Measurements from ENCODE around the gene TMEM247. TPM values are rescaled to one million over a fixed set of nuclear protein-coding genes. Genes with fewer than 3 reads are reported as not detected.

The TMEM247 gene
- total RNA-seq, 4 donors from 2014 or later: not detected

GRCh38 chr2:46456789-46457188 lies 22.6 kb upstream of the TMEM247 start:
- no peak overlapping the region for H3K27ac ChIP-seq
- H3K9me3 ChIP-seq: no peaks in the 10 kb centered on the region
- no peak for DNase-seq
- TF ChIP-seq, protein P1, sequence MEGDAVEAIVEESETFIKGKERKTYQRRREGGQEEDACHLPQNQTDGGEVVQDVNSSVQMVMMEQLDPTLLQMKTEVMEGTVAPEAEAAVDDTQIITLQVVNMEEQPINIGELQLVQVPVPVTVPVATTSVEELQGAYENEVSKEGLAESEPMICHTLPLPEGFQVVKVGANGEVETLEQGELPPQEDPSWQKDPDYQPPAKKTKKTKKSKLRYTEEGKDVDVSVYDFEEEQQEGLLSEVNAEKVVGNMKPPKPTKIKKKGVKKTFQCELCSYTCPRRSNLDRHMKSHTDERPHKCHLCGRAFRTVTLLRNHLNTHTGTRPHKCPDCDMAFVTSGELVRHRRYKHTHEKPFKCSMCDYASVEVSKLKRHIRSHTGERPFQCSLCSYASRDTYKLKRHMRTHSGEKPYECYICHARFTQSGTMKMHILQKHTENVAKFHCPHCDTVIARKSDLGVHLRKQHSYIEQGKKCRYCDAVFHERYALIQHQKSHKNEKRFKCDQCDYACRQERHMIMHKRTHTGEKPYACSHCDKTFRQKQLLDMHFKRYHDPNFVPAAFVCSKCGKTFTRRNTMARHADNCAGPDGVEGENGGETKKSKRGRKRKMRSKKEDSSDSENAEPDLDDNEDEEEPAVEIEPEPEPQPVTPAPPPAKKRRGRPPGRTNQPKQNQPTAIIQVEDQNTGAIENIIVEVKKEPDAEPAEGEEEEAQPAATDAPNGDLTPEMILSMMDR (IDR thresholded peaks at IDR 0.05): no peak
- TF ChIP-seq POLR2A (IDR thresholded peaks at IDR 0.05): no peak
- H3K4me1 ChIP-seq: peaks cover 15 to 22% of the 10 kb centered on the region in 2 donors
- 95 to 96% methylated on average over 7 of the region's 7 CpGs for WGBS, 2 donors
- intact Hi-C loops (cut with DNase I): no loop called here
- H3K27me3 ChIP-seq: no peaks in the 10 kb centered on the region
- no peaks in the 10 kb centered on the region for H3K36me3 ChIP-seq
- no peak overlapping the region for H3K4me3 ChIP-seq (replicated peaks in 1 of 3)

GRCh38 chr2:46458763-46459500 lies 20.4 kb upstream of the TMEM247 start:
- Histone ChIP-seq H3K27ac (peak overlapping the region in 1 of 3 donors; percentile 66), H3K4me3 (replicated peaks in 1 of 3) (no peak overlapping the region), H3K27me3 (no peaks in the 10 kb centered on the region), H3K4me1 (peaks cover 15 to 22% of the 10 kb centered on the region in 2 donors), H3K9me3 (no peaks in the 10 kb centered on the region), H3K36me3 (no peaks in the 10 kb centered on the region)
- no peak for DNase-seq
- TF ChIP-seq POLR2A (IDR thresholded peaks at IDR 0.05): no peak
- TF ChIP-seq, protein P1 (IDR thresholded peaks at IDR 0.05): no peak
- 89% methylated on average over 8 to 9 of the region's 9 CpGs for WGBS, 2 donors
- intact Hi-C loops (cut with DNase I): no loop called here

DNA sequence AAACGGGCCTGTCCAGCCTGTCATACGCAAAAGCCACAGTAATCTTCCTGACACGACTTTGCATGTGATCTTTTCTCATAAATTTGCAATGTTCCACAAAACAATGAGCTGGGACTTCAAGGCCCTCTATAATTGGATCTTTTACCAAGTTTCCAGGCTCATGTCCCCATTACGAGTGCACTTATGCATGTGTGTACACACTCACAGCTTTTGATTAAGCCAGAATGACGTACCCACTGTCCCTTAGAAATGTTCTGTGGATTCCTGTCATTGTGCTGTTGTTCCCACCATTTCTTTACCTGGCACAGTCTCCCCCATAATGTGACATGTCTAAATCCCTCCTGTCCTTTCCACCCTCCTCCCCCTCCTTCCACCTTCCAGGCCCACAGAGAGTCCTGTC lies 19.7 kb upstream of the TMEM247 start:
- TF ChIP-seq POLR2A (IDR thresholded peaks at IDR 0.05): no peak
- TF ChIP-seq, protein P1 (IDR thresholded peaks at IDR 0.05): no peak
- DNase-seq: no peak
- peak overlapping the region in 2 of 3 donors; percentile 59 to 66 for H3K27ac ChIP-seq
- H3K4me1 ChIP-seq: peaks cover 15 to 22% of the 10 kb centered on the region in 2 donors
- no peaks in the 10 kb centered on the region for H3K27me3 ChIP-seq
- intact Hi-C loops (cut with DNase I): no loop called here
- 69 to 75% methylated on average over 5 of the region's 5 CpGs for WGBS, 2 donors
- no peak overlapping the region for H3K4me3 ChIP-seq (replicated peaks in 1 of 3)
- H3K9me3 ChIP-seq: no peaks in the 10 kb centered on the region
- no peaks in the 10 kb centered on the region for H3K36me3 ChIP-seq

DNA sequence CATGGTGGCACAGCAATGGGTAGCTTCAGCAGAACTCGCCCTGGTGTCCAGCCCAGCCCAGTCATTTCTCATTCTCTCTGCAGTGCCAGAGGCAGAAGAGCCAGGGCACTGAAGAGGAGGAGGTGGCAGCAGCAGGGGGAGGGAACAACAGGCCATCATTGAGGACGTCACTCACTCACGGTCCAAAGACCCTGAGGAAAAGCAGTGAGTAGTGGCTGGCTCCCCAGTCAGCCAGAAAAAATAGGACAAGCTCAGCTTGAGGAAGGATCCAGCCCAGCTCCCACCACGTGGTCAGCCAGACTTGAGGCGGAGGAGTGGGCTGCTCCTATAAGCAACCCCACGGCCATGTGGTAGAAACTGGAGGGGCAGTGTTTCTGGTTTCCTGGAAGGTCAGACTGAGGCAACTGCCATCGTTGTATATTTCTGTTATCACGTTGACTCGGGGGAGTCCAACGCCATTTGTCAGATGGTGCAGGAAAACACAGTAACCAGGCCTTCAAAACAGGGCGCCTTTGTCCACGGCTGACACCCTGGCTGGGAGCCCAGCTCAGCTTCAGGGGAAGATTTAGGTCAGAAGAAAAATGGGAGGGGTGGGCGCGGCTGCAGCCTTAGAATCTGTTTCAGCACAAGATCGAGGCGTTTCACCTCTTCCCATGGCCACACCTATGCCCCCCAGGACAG lies 19.0 kb upstream of the TMEM247 start:
- DNase-seq: peak; percentile 58 to 64
- intact Hi-C loops (cut with DNase I): no loop called here
- peaks cover 15 to 22% of the 10 kb centered on the region in 2 donors for H3K4me1 ChIP-seq
- no peaks in the 10 kb centered on the region for H3K9me3 ChIP-seq
- no peaks in the 10 kb centered on the region for H3K27me3 ChIP-seq
- 65 to 73% methylated on average over 15 to 16 of the region's 16 CpGs for WGBS, 2 donors
- no peaks in the 10 kb centered on the region for H3K36me3 ChIP-seq
- no peak overlapping the region for H3K4me3 ChIP-seq (replicated peaks in 1 of 3)
- peak overlapping the region; percentile 30 to 66 (median 59) for H3K27ac ChIP-seq
- TF ChIP-seq, protein P1 (IDR thresholded peaks at IDR 0.05): no peak
- TF ChIP-seq POLR2A (IDR thresholded peaks at IDR 0.05): peak in 1 of 2 donors; percentile 12
